SK-N-SH treated with all-trans-retinoic acid at 6 μM for 48 hours (cell line): ENCODE results near the gene TTLL7.

Source experiments
- ATAC-seq: fragments of 200-7000 bp; cut with Tn5 transposase; 3 replicates; pipeline ENCODE4 v1.9.1; 2020; ENCODE audit warnings: mild to moderate bottlenecking, moderate library complexity
- ARNTL ChIP-seq: fragments of 450-650 bp; formaldehyde crosslinking; IDR thresholded peaks from 2 replicates; pipeline ENCODE4 v1.5.0; 2020; ENCODE audit warnings: low read depth, mild to moderate bottlenecking, moderate library complexity, borderline replicate concordance
- BACH2 ChIP-seq: fragments of 250-450 bp; sonication (Bioruptor Pico); IDR thresholded peaks from 2 replicates; pipeline ENCODE4 v1.9.0; 2021; ENCODE audit warnings: mild to moderate bottlenecking, borderline replicate concordance
- CREB5 ChIP-seq: fragments of 250-450 bp; sonication (Bioruptor Pico); IDR thresholded peaks from 2 replicates; pipeline ENCODE4 v1.5.1; 2020; ENCODE audit warnings: low read depth, mild to moderate bottlenecking, moderate library complexity
- CSDC2 ChIP-seq: fragments of 250-450 bp; sonication (Bioruptor Pico); IDR thresholded peaks from 2 replicates; pipeline ENCODE4 v1.5.0; 2020; ENCODE audit warnings: mild to moderate bottlenecking, moderate library complexity
- ESRRG ChIP-seq: fragments of 250-450 bp; sonication (Bioruptor Pico); IDR thresholded peaks from 2 replicates; pipeline ENCODE4 v1.6.1; 2021; ENCODE audit warnings: mild to moderate bottlenecking
- GLIS3 ChIP-seq: fragments of 250-450 bp; sonication (Bioruptor Pico); IDR thresholded peaks from 2 replicates; pipeline ENCODE4 v1.5.0; 2020; ENCODE audit warnings: mild to moderate bottlenecking, moderate library complexity
- ISL1 ChIP-seq: fragments of 250-450 bp; sonication (Bioruptor Pico); IDR thresholded peaks from 2 replicates; pipeline ENCODE4 v2.1.2; 2022; ENCODE audit warnings: mild to moderate bottlenecking, moderate library complexity
- POU6F1 ChIP-seq: fragments of 250-450 bp; sonication (Bioruptor Pico); IDR thresholded peaks from 2 replicates; pipeline ENCODE4 v1.8.0; 2021; ENCODE audit warnings: low read depth, mild to moderate bottlenecking, moderate library complexity, borderline replicate concordance
- PPARA ChIP-seq: fragments of 250-450 bp; sonication (Bioruptor Pico); IDR thresholded peaks from 2 replicates; pipeline ENCODE4 v1.5.0; 2020; ENCODE audit warnings: mild to moderate bottlenecking, borderline replicate concordance
- SNAI2 ChIP-seq: fragments of 250-450 bp; sonication (Bioruptor Pico); IDR thresholded peaks from 2 replicates; pipeline ENCODE4 v1.5.0; 2020; ENCODE audit warnings: mild to moderate bottlenecking, moderate library complexity
- TOX ChIP-seq: fragments of 250-450 bp; sonication (Bioruptor Pico); IDR thresholded peaks from 2 replicates; pipeline ENCODE4 v1.8.0; 2021; ENCODE audit warnings: mild to moderate bottlenecking, moderate library complexity, borderline replicate concordance
- TSHZ2 ChIP-seq: fragments of 250-450 bp; sonication (Bioruptor Pico); IDR thresholded peaks from 2 replicates; pipeline ENCODE4 v1.5.0; 2020; ENCODE audit warnings: mild to moderate bottlenecking, moderate library complexity
- ZC3H10 ChIP-seq: fragments of 250-450 bp; sonication (Bioruptor Pico); IDR thresholded peaks from 2 replicates; pipeline ENCODE4 v1.5.1; 2021; ENCODE audit warnings: mild to moderate bottlenecking, moderate library complexity
- ZFP3 ChIP-seq: fragments of 250-450 bp; sonication (Bioruptor Pico); IDR thresholded peaks from 2 replicates; pipeline ENCODE4 v1.5.0; 2020; ENCODE audit warnings: mild to moderate bottlenecking, moderate library complexity
- ZFP30 ChIP-seq: fragments of 450-650 bp; formaldehyde crosslinking; IDR thresholded peaks from 2 replicates; pipeline ENCODE4 v1.5.0; 2022; ENCODE audit warnings: mild to moderate bottlenecking, moderate library complexity
- ZNF565 ChIP-seq: fragments of 450-650 bp; formaldehyde crosslinking; conservative IDR thresholded peaks from 2 replicates; pipeline ENCODE4 v1.5.0; 2020; ENCODE audit warnings: low read depth, mild to moderate bottlenecking, moderate library complexity
- ZNF70 ChIP-seq: fragments of 450-650 bp; formaldehyde crosslinking; IDR thresholded peaks from 2 replicates; pipeline ENCODE4 v1.5.0; 2020; ENCODE audit warnings: mild to moderate bottlenecking, moderate library complexity
- ZNF8 ChIP-seq: fragments of 450-650 bp; formaldehyde crosslinking; IDR thresholded peaks from 2 replicates; pipeline ENCODE4 v1.5.0; 2020; ENCODE audit warnings: mild to moderate bottlenecking, moderate library complexity

TTLL7 gene

GRCh38 chr1:83822208-83822607 is 176.7 kb downstream of the TTLL7 start (continued):
- TF ChIP-seq TSHZ2 (CRISPR knock-in tag) (no peak), ZFP3 (CRISPR knock-in tag) (no peak)

- TF ChIP-seq GLIS3 (CRISPR knock-in tag) = no peak
- TF ChIP-seq ZFP30 (CRISPR knock-in tag) = no peak
- TF ChIP-seq ZNF70 (CRISPR knock-in tag) = no peak
- TF ChIP-seq CREB5 = no peak
- TF ChIP-seq ZFP3 (CRISPR knock-in tag) = no peak
- no peak for TF ChIP-seq ZC3H10 (CRISPR knock-in tag)
- no peak for TF ChIP-seq SNAI2 (CRISPR knock-in tag)
- no peak for TF ChIP-seq ESRRG
- no peak for ATAC-seq
These were observed 179.5 kb downstream of the TTLL7 start for GRCh38 chr1:83819436-83819835.

GRCh38 chr1:83818916-83819315 is 180.0 kb downstream of the TTLL7 start:
- no peak for ATAC-seq
- TF ChIP-seq ZNF70 (CRISPR knock-in tag) = no peak
- no peak for TF ChIP-seq POU6F1 (CRISPR knock-in tag)
- no peak for TF ChIP-seq TOX
- no peak for TF ChIP-seq ARNTL (CRISPR knock-in tag)
- no peak for TF ChIP-seq BACH2 (CRISPR knock-in tag)
- no peak for TF ChIP-seq GLIS3 (CRISPR knock-in tag)
- TF ChIP-seq ISL1 (CRISPR knock-in tag) = no peak
- TF ChIP-seq ZNF565 (CRISPR knock-in tag) = no peak
- TF ChIP-seq ZFP3 (CRISPR knock-in tag) = no peak
- no peak for TF ChIP-seq TSHZ2 (CRISPR knock-in tag)
- no peak for TF ChIP-seq CSDC2
- TF ChIP-seq PPARA (CRISPR knock-in tag) = no peak
- TF ChIP-seq ZFP30 (CRISPR knock-in tag) = no peak
- TF ChIP-seq ZNF8 = no peak
- no peak for TF ChIP-seq SNAI2 (CRISPR knock-in tag)
- TF ChIP-seq ZC3H10 (CRISPR knock-in tag) = no peak
- no peak for TF ChIP-seq ESRRG
- no peak for TF ChIP-seq CREB5

GRCh38 chr1:83816836-83817235 is 182.1 kb downstream of the TTLL7 start:
- TF ChIP-seq POU6F1 (CRISPR knock-in tag) (no peak), ZFP3 (CRISPR knock-in tag) (no peak)
- TF ChIP-seq, all 23 proteins: peak for 0
- ATAC-seq = no peak
